Measurements from ENCODE around the gene RRM2. TPM values are rescaled to one million over a fixed set of nuclear protein-coding genes. Genes with fewer than 3 reads are reported as not detected.

RRM2 gene
- total and polyA plus RNA-seq, 2 of the 4 experiments (the other 2 are of a cell fraction), result 53.6 to 68.5 TPM

DNA sequence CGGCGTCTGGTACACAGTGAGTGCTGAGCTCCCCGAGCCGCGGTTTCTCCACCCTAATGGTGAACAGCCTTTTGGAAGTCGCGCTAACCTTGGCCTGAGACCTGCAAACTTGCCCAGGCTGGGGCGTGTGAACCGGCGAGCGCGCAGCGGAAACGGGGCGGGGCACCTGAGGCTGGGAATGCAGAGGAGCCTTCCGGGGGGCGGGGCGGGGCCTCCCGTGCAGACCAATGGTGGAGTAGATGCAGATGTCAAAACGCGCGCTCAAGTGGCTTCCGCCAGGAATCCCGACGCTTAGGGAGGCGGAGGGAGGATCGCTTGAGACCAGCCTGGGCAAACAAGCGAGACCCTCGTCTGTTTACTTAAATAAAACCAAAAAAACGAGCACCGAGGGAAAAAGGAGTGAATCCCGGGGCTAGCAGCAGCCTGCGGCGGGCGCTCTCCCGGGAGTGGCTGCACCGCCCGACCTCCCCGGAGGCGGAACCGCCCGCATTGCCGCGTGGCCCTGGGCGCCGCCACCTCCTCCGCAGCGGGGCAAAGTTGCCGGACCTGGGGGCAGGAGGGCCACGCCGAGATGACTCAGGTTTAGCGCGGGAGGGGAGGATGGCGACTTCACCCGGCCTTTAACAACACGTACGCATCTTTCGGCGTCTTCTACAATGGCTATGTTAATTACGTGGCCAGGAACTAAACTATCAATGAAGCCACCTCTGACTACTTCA, 2.2 kb upstream of the RRM2 start:
- H2AK5ac ChIP-seq (ENCODE audit: low read depth, low read length), result peak overlapping the region; percentile 59; the same call in 1 of the 2 replicates
- H4K8ac ChIP-seq (ENCODE audit: low read depth in 2 of 2, low read length in 2 of 2), result peak overlapping the region; percentile 37 to 86
- peak overlapping the region; percentile 84 for H3K56ac ChIP-seq (ENCODE audit: extremely low read depth, insufficient read depth, low read length)
- peak overlapping the region; percentile 98 for H2AFZ ChIP-seq (replicated peaks; ENCODE audit: low read length, poor library complexity)
- dilution Hi-C loops (cut with HindIII; ENCODE audit: low sequenced_read_pairs, unreplicated experiment) (no loop called here), intact Hi-C loops (cut with micrococcal nuclease) (loop anchor here (1.0 to 2.0 kb wide), 2 partner anchors 48 to 538 kb away; no protein-coding TSS in a partner anchor), in situ Hi-C loops (cut with MboI; ENCODE audit: low sequenced_read_pairs) (no loop called here)
- peak overlapping the region; percentile 73 for H3K4ac ChIP-seq (ENCODE audit: low read depth, low read length)
- CTCF ChIA-PET, result no interaction called here
- H3K9ac ChIP-seq (ENCODE audit: low read depth, low read length), result peak overlapping the region; percentile 65
- peak overlapping the region; percentile 62 for H3K27ac ChIP-seq (ENCODE audit: insufficient read depth, low read length)
- peaks cover 6 to 43% of the 10 kb centered on the region in 2 experiments; a peak in 3 of 4 replicates for H3K79me1 ChIP-seq (ENCODE audit: low read depth in 1 of 2, low read length in 2 of 2)
- H3K18ac ChIP-seq (ENCODE audit: low read depth, low read length), result peak overlapping the region; percentile 5; the same call in 1 of the 2 replicates
- WGBS, 2 experiments (ENCODE audit: extremely low coverage in 2 of 2, insufficient read length in 1 of 2), result 0% methylated on average over 35 of the region's 60 CpGs; no CpG with 5 or more reads in 1 of the 2 experiments
- H3K4me2 ChIP-seq (ENCODE audit: low read depth, low read length), result peak overlapping the region; percentile 92
- ATAC-seq (ENCODE audit: low read depth) (peak; percentile 78), DNase-seq (peak; percentile 85)
- H4K20me1 ChIP-seq (ENCODE audit: insufficient read depth, low read length), result peaks cover 18% of the 10 kb centered on the region
- H3K4me3 ChIP-seq (ENCODE audit: insufficient read depth, low read depth, low read length), result peak overlapping the region; percentile 74
- H2BK15ac ChIP-seq (ENCODE audit: low read depth, low read length), result 0 out of 3 replicates have a peak overlapping the region, but pooled peaks have one; percentile 0
- H2BK120ac ChIP-seq (ENCODE audit: low read depth, low read length), result peak overlapping the region; percentile 70
- peak overlapping the region; percentile 73 for H2BK5ac ChIP-seq (ENCODE audit: low read depth, low read length, poor library complexity, severe bottlenecking)
- H3K9me1 ChIP-seq (ENCODE audit: insufficient read depth, low read length), result peaks cover 10% of the 10 kb centered on the region
- no peaks in the 10 kb centered on the region for H3K36me3 ChIP-seq (ENCODE audit: control insufficient read depth, insufficient read depth, low read length)
- H2AK9ac ChIP-seq (replicated peaks; ENCODE audit: low read depth, low read length, poor library complexity), result peak overlapping the region; percentile 6
- H3K23ac ChIP-seq (ENCODE audit: low read depth, low read length), result peak overlapping the region; percentile 86
- no TSS peak for BruUV-seq (replicated peaks)
- H2BK20ac ChIP-seq (ENCODE audit: low read depth, low read length), result no peak overlapping the region
- no peaks in the 10 kb centered on the region for H3K27me3 ChIP-seq (ENCODE audit: control insufficient read depth, insufficient read depth, low read length)
- peaks cover 9% of the 10 kb centered on the region for H3K4me1 ChIP-seq (ENCODE audit: control insufficient read depth, insufficient read depth, low read length)
- no peaks in the 10 kb centered on the region for H3K9me3 ChIP-seq (ENCODE audit: control insufficient read depth, insufficient read depth, low read length)
- H4K91ac ChIP-seq (ENCODE audit: insufficient read depth, low read depth, low read length), result peak overlapping the region; percentile 88
- peak overlapping the region; percentile 43 for H3K14ac ChIP-seq (replicated peaks; ENCODE audit: low read depth, low read length)
- H4K5ac ChIP-seq (ENCODE audit: low read depth, low read length), result peak overlapping the region; percentile 43
- POLR2A ChIA-PET (ENCODE audit: unreplicated experiment), result no interaction called here
- no peak for TF ChIP-seq FOS (IDR thresholded peaks at IDR 0.05; ENCODE audit: low read depth, low read length)
- no peak for TF ChIP-seq RFX5 (IDR thresholded peaks at IDR 0.05; ENCODE audit: low read depth, low read length)
- TF ChIP-seq RCOR1 (IDR thresholded peaks at IDR 0.05; ENCODE audit: insufficient replicate concordance, low read length), result no peak
- TF ChIP-seq CHD1 (IDR thresholded peaks at IDR 0.05; ENCODE audit: low read depth, low read length), result no peak
- TF ChIP-seq ELK1 (IDR thresholded peaks at IDR 0.05; ENCODE audit: borderline replicate concordance, low read depth, low read length), result no peak
- TF ChIP-seq, protein P1, sequence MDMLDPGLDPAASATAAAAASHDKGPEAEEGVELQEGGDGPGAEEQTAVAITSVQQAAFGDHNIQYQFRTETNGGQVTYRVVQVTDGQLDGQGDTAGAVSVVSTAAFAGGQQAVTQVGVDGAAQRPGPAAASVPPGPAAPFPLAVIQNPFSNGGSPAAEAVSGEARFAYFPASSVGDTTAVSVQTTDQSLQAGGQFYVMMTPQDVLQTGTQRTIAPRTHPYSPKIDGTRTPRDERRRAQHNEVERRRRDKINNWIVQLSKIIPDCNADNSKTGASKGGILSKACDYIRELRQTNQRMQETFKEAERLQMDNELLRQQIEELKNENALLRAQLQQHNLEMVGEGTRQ (IDR thresholded peaks at IDR 0.05; ENCODE audit: low read depth, low read length), result 0 out of 2 replicates have a peak, but pooled peaks have one; percentile 3
- no peak for TF ChIP-seq MAFK (IDR thresholded peaks at IDR 0.05; ENCODE audit: low read depth, low read length)
- TF ChIP-seq POLR2A (IDR thresholded peaks at IDR 0.05; ENCODE audit: low read depth, low read length), result peak; percentile 69; the same call in 1 of the 2 replicates
- TF ChIP-seq BHLHE40 (IDR thresholded peaks at IDR 0.05; ENCODE audit: low read depth, low read length), result no peak
- TF ChIP-seq CTCF (conservative IDR thresholded peaks at IDR 0.05; ENCODE audit: low read depth, low read length), result no peak
- no peak for TF ChIP-seq SMC3 (IDR thresholded peaks at IDR 0.05; ENCODE audit: low read depth, low read length)
- no peak for TF ChIP-seq NFE2L2 (IDR thresholded peaks at IDR 0.05; ENCODE audit: low read depth, low read length)
- no peak for TF ChIP-seq CEBPB (IDR thresholded peaks at IDR 0.05; ENCODE audit: low read depth, low read length)
- peak; percentile 85 for TF ChIP-seq MXI1 (IDR thresholded peaks at IDR 0.05; ENCODE audit: borderline replicate concordance, low read depth, low read length)
